HUES6 (cell line): ENCODE data around the gene BANK1.
"Not testable (repeated sequence)": the region's sequence is repeated elsewhere in the genome, so short reads cannot be mapped to it uniquely, and the experiment has no call there.

Experiments used
- H3K27ac ChIP-seq: 2 replicates; pipeline ENCODE4 v1.7.0; 2013; ENCODE audit warnings: low read depth, mild to moderate bottlenecking, low read length, inconsistent platforms
- H3K27me3 ChIP-seq: 2 replicates; pipeline ENCODE4 v1.6.1; 2013; ENCODE audit warnings: low read length; ENCODE audit not compliant: control insufficient read depth, insufficient read depth
- H3K36me3 ChIP-seq: 2 replicates; pipeline ENCODE4 v1.6.1; 2013; ENCODE audit warnings: low read length; ENCODE audit not compliant: control insufficient read depth, insufficient read depth
- H3K4me1 ChIP-seq: 2 replicates; pipeline ENCODE4 v1.6.1; 2013; ENCODE audit warnings: low read length; ENCODE audit not compliant: control insufficient read depth, insufficient read depth
- H3K4me3 ChIP-seq: 2 replicates; pipeline ENCODE4 v1.5.1; 2013; ENCODE audit warnings: low read depth, low read length
- H3K9ac ChIP-seq: one replicate; pipeline ENCODE4 v1.6.1; 2013; ENCODE audit warnings: mild to moderate bottlenecking, low read length
- H3K9me3 ChIP-seq: 2 replicates; pipeline ENCODE4 v1.6.1; 2013; ENCODE audit warnings: low read depth, low read length; ENCODE audit not compliant: control insufficient read depth, insufficient read depth

Gene BANK1

GRCh38 chr4:101870874-101871273 lies 80.3 kb downstream of the BANK1 start:
- Histone ChIP-seq H3K36me3 (no peaks in the 10 kb centered on the region), H3K4me1 (no peaks in the 10 kb centered on the region), H3K27ac (no peak overlapping the region), H3K4me3 (no peak overlapping the region), H3K9ac (no peak overlapping the region), H3K27me3 (no peaks in the 10 kb centered on the region), H3K9me3 (peaks cover 4% of the 10 kb centered on the region; the same call in 1 of the 2 replicates)

DNA sequence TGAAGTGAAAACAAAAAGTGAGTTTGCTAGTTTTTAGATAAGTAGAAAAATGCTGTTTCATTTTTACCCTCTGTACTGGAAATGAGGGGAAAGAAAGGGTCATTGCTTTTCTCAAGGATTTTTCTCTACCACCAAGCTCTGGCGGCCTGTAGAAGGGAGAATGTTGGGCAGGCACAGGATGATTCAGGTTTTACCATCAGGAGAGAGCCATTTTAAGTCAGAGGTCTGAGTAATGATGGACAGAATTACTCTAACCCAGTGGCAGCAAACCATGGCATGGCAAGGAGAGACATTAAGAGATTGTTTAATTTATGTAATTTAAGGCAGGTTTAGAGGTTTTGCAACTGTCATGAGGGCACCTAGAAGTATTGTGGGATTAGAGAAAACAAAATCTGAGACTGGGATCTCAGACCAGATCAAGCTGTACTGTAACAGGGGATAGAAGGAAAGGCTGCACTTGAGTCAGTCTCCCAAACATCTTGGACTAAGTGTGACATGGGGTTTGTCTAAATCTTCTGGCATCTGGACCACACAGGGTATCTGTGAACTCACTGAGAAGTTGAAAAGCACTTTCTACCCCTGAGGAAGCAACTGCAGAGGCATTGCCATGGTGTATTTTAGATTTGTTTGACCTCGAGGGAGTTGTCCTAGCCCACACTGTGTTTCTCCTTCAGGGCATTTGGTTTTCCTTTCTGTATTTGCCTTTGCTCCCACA lies 81.6 kb downstream of the BANK1 start:
- Histone ChIP-seq H3K27me3 (no peaks in the 10 kb centered on the region), H3K4me1 (no peaks in the 10 kb centered on the region), H3K27ac (no peak overlapping the region)

GRCh38 chr4:101885574-101885973 lies 95.0 kb downstream of the BANK1 start:
- Histone ChIP-seq H3K27ac (no peak overlapping the region), H3K4me3 (no peak overlapping the region), H3K36me3 (no peaks in the 10 kb centered on the region), H3K9me3 (no peaks in the 10 kb centered on the region), H3K9ac (no peak overlapping the region), H3K27me3 (no peaks in the 10 kb centered on the region), H3K4me1 (no peaks in the 10 kb centered on the region; the same call in 1 of the 2 replicates)

More for the DNA sequence above, 81.6 kb downstream of the BANK1 start:
- no peaks in the 10 kb centered on the region for H3K9me3 ChIP-seq
- H3K9ac ChIP-seq = no peak overlapping the region
- H3K36me3 ChIP-seq = no peaks in the 10 kb centered on the region
- H3K4me3 ChIP-seq = no peak overlapping the region

DNA sequence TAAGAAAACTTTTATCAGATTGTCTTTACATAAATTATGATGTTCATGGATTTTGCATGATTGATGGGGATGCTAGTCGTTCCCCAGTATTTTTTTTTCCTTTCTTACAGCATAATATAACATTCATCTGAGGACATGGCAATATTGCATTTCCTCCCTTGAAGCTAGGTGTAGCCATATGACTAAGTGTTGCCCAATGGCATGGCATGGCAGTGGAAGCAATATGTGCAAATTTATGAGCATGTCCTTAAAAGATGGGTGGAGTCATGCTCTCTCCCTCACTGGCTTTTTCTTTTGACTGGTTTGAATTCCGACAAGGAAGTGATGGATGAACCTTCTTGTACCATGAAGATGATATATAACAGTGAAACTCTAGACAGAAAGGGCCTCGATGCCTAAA lies 96.3 kb downstream of the BANK1 start:
- Histone ChIP-seq H3K4me3 (no peak overlapping the region), H3K9ac (no peak overlapping the region), H3K4me1 (no peaks in the 10 kb centered on the region; the same call in 1 of the 2 replicates)

DNA sequence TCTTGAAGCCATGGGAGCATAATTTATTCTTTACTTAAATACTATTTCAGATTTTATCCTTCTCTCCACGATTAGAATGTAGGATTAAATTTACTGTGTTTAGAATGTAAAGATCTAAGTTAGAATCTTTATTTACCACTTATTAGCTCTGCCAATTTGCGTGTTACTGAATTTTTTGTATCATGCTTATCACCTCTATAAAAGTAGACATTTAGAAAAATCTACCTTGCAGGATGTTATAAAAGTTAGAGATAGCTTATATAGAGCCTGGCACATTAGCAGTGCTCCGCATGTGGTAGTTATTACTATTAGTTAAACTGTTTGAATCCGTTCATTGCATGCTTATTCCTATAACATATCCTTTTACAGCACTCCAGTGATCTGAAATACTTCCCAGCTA lies 97.9 kb downstream of the BANK1 start:
- Histone ChIP-seq H3K9me3 (no peaks in the 10 kb centered on the region), H3K27me3 (no peaks in the 10 kb centered on the region), H3K27ac (no peak overlapping the region), H3K4me1 (no peaks in the 10 kb centered on the region; the same call in 1 of the 2 replicates), H3K4me3 (no peak overlapping the region), H3K36me3 (no peaks in the 10 kb centered on the region), H3K9ac (no peak overlapping the region)

More for the DNA sequence above, 96.3 kb downstream of the BANK1 start:
- no peaks in the 10 kb centered on the region for H3K27me3 ChIP-seq
- no peak overlapping the region for H3K27ac ChIP-seq
- H3K9me3 ChIP-seq = no peaks in the 10 kb centered on the region
- no peaks in the 10 kb centered on the region for H3K36me3 ChIP-seq

DNA sequence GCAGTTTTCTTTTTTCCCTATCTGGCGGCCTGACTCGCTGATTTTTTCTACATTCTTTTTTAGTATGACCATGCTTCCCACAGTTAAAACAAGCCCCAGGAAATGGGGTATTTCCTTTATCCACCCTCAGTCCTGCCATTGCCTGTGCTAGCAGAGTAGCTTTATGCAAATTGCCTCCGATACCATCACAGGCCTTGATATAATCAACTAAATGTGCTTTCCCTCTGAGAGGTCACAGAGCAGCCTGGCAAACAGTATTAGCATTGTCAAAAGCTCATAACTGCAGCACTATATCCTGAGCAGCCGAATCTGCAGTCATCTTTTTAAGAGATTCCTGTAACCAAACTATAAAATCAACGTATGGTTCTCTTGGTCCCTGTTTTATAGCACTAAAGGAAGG lies 115.0 kb downstream of the BANK1 start:
- H3K9ac ChIP-seq, H3K27me3 ChIP-seq, H3K9me3 ChIP-seq, H3K4me1 ChIP-seq, H3K4me3 ChIP-seq, H3K36me3 ChIP-seq, H3K27ac ChIP-seq: not testable (repeated sequence)

DNA sequence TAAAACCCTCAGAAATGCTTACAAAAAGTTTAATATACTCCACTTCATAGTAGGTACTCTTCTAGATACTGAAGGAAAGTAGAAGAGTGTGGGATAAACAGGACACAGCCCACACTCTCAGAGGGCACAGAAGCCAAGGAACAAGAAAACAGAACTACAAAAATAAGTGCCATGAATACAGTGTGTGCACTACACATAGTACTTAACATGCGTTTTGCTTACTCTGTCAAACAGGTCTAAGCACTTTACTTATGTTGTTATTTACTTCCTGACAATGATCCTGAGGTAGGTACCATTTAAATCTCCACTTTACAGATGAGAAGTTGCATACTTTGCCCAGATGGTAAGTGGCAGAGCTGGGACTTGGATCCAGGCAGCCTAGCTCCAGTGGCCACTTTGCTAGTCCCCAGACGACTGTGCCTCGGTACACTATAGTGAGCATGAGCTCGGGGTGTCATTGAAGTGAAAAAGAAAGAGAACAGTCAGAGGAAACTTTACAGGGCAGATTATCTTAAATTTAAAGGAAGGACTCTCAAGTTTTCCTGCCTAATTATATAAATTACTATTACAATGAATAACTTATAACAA lies 120.3 kb downstream of the BANK1 start:
- H3K27me3 ChIP-seq = no peaks in the 10 kb centered on the region
- no peak overlapping the region for H3K9ac ChIP-seq
- no peak overlapping the region for H3K27ac ChIP-seq
- peaks cover 8% of the 10 kb centered on the region for H3K9me3 ChIP-seq
- H3K4me1 ChIP-seq = no peaks in the 10 kb centered on the region
- no peaks in the 10 kb centered on the region for H3K36me3 ChIP-seq
- H3K4me3 ChIP-seq = no peak overlapping the region

DNA sequence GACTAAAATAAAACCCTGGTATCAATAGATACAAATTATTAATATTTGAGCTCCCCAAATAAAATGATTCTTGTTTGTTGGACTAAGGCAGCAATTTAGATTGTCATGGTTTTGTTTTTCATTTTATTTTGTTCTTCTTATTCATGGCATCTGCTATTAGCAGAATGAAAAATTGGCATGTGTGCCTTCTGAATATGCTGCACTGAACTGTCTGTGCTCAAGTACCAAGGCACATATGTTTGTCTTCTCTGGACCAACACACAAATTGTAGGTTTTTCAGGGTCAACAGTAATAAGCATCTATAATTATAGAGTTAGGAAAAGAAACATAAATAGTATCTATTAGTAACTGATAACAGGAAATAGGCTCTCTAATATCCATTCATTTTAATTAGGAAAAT lies 121.1 kb downstream of the BANK1 start:
- Histone ChIP-seq H3K4me1 (no peaks in the 10 kb centered on the region), H3K9me3 (peaks cover 5% of the 10 kb centered on the region), H3K9ac (no peak overlapping the region), H3K27ac (no peak overlapping the region), H3K36me3 (no peaks in the 10 kb centered on the region), H3K4me3 (no peak overlapping the region), H3K27me3 (no peaks in the 10 kb centered on the region)

DNA sequence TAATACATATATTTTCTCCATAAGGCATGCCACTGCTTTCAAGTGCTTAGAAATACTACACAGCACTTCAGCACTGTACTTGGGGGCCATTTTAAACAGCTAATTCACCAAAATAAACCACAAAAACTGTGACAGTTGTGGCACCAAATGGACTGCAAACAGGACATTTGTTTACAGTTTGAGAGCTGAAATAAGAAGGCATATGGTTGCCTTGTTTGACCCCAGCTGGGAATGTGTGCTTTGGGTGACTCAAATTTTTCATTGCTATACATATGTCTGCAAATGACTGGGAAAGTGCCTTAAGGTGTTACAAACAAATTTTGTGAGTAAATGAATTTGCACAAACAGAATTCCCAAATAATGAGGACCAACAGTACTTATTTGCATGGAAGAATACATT lies 124.2 kb downstream of the BANK1 start:
- Histone ChIP-seq H3K36me3 (no peaks in the 10 kb centered on the region), H3K4me3 (no peak overlapping the region), H3K9ac (no peak overlapping the region), H3K9me3 (peaks cover 4% of the 10 kb centered on the region; the same call in 1 of the 2 replicates), H3K27ac (no peak overlapping the region), H3K27me3 (no peaks in the 10 kb centered on the region), H3K4me1 (no peaks in the 10 kb centered on the region)

- no peaks in the 10 kb centered on the region for H3K4me1 ChIP-seq
- H3K4me3 ChIP-seq = no peak overlapping the region
- H3K27ac ChIP-seq = no peak overlapping the region
- H3K9ac ChIP-seq = no peak overlapping the region
- H3K9me3 ChIP-seq = peaks cover 4% of the 10 kb centered on the region; the same call in 1 of the 2 replicates
- H3K36me3 ChIP-seq = no peaks in the 10 kb centered on the region
- no peaks in the 10 kb centered on the region for H3K27me3 ChIP-seq
Measured at GRCh38 chr4:101919373-101919977, 128.9 kb downstream of the BANK1 start.

DNA sequence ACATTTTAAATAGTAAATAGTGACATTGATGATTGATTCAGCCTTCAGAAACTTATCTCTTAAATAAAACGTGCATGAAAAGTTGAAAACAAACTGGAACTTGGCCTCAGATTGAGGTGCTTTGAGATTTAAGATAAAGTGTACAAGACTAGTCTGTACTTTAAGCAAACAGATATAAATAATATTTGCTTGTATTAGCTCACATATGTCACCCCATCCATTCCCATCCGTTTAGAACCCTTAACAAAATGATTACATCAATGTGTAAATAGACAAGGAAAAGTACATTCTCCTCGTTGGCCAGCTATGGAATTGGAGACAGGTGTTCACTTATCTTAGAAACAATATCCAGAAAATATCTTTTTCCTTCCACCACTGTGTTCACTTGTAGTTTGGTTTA lies 130.8 kb downstream of the BANK1 start:
- Histone ChIP-seq H3K36me3 (no peaks in the 10 kb centered on the region), H3K27ac (no peak overlapping the region), H3K4me1 (no peaks in the 10 kb centered on the region), H3K27me3 (no peaks in the 10 kb centered on the region), H3K9me3 (no peaks in the 10 kb centered on the region), H3K9ac (no peak overlapping the region), H3K4me3 (no peak overlapping the region)
